HG03558 (cell line): ENCODE measurements around the gene SH3GL1.
"Not testable (repeated sequence)": the region's sequence is repeated elsewhere in the genome, so short reads cannot be mapped to it uniquely, and the experiment has no call there.

Source experiments
- ATAC-seq: cut with Tn5 transposase; IDR thresholded peaks from one replicate; pipeline ENCODE4 v1.9.1; 2021; ENCODE audit warnings: moderate number of reproducible peaks; ENCODE audit not compliant: unreplicated experiment; ENCODE audit errors: extremely low read depth

The SH3GL1 gene

GRCh38 chr19:4350111-4350510, 50.2 kb downstream of the SH3GL1 start:
- no peak for ATAC-seq

DNA sequence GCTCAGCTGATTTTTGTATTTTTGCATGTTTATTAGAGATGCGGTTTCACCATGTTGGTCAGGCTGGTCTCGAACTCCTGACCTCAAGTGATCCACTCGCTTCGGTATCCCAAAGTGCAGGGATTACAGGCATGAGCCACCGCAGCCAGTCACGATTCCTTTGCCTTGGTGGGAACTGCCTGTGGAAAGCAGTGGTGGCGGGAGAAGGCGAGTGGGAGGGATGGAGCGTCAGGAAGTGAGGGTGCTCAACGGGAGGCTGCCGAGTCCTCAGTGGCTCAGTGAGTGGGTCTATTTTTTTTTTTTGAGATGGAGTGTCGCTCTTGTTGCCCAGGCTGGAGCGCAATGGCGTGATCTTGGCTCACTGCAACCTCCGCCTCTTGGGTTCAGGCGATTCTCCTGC, 51.1 kb downstream of the SH3GL1 start:
- ATAC-seq, result not testable (repeated sequence)

GRCh38 chr19:4347521-4347920, 52.8 kb downstream of the SH3GL1 start:
- ATAC-seq, result no peak

- ATAC-seq, result no peak
Measured at GRCh38 chr19:4346020-4346383, 54.3 kb downstream of the SH3GL1 start.

DNA sequence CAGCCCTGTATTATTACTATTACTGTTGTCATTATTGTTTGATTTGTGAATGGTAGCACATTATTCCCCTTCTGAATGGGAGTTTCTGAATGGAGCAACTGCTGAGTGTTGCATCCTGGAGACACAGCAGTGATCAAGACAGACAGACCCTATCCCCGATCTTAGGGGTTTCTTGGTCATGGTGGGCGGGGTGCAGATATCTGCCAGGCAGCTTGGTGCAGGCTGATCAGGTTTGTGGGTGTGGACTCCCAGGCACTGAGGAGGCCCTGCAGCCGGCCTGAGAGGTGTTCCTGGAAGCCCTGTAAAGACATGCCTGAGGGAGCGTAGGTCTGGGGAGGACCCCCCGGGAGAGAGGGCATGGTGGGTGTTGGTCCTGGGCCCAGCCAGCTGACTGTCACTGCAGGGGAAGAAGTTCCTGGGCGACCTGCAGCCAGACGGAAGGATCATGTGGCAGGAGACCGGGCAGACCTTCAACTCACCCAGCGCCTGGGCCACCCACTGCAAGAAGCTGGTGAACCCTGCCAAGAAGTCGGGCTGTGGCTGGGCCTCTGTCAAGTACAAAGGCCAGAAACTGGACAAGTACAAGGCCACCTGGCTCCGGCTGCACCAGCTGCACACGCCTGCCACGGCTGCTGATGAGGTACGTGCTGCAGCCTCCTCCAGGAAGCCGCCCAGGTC, 54.9 kb downstream of the SH3GL1 start:
- no peak for ATAC-seq

GRCh38 chr19:4343370-4344307, 56.7 kb downstream of the SH3GL1 start, which contains the start of gene MPND:
Gene MPND, plus strand, starts transcription at chr19:4343562. Its CDS starts 32 bp downstream, at chr19:4343594.
- no peak for ATAC-seq

- ATAC-seq, result peak; percentile 63
Measured at GRCh38 chr19:4342615-4343369, 57.6 kb downstream of the SH3GL1 start.

DNA sequence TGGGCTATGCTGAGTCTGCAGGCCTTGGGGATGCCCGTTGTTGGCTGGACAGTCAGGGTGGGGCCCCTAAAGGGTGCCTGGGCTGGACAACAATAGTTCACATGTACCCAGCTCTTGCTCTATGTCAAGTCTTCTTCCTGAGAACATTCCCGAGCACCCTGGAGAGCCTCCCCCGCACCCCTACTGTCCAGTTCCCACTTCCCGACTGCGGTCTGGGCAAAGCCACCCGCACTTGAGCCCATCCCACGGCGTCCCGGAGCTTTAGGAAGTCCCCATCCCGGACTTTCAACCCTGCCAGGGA, 58.1 kb downstream of the SH3GL1 start:
- no peak for ATAC-seq

DNA sequence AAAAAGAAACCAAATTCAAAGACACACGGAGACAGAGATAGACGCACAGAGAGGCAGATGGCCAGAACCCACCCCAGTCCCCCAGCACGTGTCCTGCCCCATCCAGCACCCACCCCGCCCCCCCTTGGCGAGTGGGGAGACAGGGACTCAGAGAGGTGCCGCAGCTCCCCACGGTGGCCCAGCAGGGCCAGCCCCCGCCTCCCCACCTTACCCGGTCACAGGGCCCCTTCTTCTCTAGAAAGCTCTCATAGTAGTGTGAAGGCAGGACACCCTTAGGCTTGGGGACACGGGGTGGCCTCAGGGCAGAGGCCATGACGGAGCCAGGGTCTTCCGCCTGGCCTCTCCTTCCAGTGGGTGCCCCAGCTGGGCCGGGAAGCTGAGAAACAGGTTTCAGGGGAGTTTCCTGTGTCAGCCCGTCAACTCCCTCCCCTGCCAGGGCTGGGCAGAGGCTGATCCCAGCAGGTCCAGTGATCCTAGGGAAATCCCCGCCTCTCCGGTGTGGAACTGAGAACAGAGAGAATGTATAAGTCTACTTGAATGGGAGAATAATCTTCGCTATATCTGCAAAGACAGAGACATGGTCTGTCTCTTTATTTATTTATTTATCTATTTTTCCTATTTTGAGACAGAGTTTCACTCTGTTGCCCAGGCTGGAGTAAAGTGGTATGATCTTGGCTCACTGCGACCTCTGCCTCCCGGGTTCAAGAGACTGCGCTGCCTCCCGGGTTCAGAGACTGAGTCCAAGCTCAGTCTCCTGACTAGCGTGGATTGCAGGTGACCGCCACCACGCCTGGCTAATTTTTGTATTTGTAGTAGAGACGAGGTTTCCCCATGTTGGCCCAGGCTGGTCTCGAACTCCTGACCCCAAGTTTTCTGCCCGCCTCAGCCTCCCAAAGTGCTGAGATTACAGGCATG, 61.6 kb downstream of the SH3GL1 start, which contains the start of gene STAP2:
Gene STAP2, minus strand, starts transcription at position 387 of the 915 bp plus-strand sequence. Its CDS starts 74 bp downstream, at position 313.
- ATAC-seq, result no peak

GRCh38 chr19:4337906-4338440, 62.4 kb downstream of the SH3GL1 start:
- ATAC-seq, result no peak

DNA sequence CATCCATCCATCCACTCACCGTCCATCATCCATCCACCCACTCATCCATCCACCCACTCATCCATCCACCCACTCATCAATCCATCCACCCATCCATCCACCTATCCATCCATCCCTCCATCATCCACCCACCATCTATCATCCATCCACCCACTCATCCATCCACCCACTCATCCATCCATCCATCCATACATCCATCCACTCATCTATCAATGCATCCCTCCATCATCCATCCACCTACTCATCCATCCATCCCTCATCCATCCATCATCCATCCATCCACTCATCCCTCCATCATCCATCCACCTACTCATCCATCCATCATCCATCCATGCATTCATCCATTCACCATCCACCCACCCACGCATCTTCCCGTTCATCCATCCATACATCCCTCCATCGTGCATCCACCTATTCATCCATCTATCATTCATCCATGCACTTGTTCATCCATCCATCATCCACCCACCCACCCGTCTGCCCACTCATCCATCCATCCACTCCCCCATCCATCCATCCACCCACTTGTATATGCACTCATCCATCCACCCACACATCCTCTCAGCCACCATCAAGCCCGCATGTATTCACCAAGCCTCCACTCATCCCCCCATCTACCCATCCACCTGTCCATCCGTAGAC, 65.3 kb downstream of the SH3GL1 start:
- ATAC-seq, result no peak

DNA sequence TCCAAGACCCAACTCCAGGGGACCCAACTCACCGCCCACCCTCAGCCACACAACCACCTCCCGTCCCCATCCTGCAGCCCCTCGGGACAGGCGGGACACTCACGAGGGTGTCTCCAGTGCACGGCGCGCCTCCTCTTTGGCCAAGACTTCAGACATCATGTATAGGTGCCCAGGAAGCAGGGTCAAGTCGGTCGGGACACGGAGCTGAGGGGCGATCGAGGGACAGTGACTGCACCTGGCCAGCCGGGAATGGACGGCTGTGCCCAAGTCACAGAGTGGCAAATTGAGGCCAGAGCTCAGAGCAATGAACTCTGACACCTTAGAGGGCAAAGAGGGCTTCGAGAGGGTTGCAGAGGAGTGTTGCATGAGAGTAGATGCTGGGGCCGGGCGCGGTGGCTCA, 70.5 kb downstream of the SH3GL1 start:
- no peak for ATAC-seq

DNA sequence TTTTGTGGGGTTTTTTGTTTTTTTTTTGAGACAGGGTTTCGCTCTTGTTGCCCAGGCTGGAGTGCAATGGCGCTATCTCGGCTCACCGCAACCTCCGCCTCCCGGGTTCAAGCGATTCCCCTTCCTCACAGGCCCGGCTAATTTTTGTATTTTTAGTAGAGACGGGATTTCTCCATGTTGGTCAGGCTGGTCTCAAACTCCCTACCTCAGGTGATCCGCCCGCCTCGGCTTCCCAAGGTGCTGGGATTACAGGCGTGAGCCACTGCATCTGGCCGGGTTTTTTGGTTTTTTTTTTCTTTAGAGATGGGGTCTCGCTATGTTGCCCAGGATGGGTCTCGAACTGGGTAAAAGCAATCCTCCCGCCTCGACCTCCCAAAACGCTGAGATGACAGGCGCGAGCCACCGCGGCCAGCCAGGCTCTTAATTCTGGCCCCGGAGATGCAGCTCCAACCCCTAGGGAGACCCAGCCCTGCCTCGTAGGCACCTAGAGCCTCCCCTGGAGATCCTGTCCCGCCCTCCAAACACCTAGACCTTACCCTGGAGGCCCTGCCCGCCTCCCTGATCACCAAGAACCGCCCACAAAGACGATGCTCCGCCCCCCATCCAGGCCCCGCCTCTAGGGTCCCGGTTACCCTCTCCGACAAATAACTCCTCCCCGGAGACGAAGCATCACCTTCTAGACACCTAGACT, 71.2 kb downstream of the SH3GL1 start:
- not testable (repeated sequence) for ATAC-seq

DNA sequence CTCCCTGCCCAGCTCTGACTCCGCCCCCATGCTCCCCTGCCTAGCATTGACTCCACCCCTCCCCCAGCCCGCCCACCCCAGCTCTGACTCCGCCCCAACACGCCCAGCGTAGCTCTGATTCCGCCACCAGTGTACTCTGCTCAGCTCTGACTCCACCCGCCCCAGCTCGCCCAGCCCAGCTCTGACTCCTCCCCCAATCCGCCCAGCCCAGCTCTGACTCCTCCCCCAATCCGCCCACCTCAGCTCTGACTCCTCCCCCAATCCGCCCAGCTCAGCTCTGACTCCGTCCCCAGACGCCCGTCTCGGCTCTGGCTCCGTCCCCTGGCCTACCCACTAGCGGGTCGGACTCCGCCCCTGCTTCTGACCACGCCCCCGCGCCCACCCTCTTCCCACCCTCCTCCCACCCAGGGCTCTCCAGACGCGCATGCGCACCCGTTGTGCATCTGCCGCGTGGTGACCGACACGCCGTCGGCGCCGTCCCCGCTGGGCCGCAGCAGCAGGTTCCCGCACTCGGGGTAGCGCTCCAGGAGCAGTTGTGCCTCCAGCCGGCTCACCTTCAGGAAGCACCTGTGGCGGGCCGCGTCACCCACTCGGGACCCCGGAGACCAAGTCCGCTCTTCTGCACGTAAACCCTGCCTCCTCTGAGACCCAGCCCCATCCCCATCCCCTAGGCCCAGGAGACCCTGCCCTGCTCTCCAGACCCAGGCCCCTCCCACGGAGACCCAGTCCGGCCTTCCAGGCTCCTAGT, 71.9 kb downstream of the SH3GL1 start:
- peak; percentile 44 for ATAC-seq

DNA sequence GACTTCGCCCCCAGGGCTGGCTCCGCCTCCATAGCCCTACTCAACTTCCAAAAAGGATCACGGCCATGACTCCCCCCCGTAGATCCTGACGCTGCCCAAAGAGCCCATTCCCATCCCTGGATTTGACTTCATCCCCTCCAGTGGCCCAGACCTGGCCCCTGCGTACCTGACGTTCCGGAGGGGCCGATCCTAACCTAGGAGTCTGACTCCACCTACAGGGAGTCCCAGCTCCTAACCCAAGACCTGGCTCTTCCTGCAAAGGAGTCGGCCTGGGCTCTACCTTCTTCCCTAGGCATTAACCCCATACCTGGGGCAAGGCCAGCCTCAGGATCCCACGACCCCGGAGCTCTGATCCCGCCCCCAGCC, 72.5 kb downstream of the SH3GL1 start:
- ATAC-seq, result no peak

DNA sequence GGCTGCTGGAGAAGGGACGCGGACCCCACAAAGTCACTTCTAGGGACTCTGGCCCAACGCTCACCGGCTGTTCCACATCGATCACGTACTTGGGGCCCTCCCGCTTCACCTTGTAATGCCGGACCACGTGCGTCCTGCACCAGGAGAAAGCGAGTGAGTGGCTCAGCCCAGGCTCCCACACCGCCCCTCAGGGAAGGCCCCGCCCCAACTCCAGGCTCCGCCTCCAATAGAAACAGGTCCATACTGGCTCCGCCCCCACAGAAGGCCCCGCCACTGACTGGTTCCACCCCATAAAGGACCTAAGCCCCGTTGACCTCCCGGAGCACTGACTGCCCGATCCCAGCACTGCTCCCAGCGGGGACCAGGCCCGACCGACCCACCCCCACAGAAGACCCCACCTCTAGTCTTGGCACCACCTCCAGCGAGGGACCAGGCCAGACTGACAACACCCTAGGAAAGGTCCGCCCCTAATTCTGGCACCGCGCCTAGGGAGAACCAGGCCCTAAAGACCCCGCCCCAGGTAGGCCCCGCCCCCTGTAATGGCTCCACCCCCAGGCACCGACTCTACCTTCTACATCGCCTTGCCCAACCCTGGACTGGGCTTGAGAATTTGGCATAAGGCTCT, 73.0 kb downstream of the SH3GL1 start:
- no peak for ATAC-seq

- ATAC-seq, result no peak
Measured at GRCh38 chr19:4326837-4327251, 73.5 kb downstream of the SH3GL1 start.
